Measurements from ENCODE around the gene PIP5K1B. TPM values are rescaled to one million over a fixed set of nuclear protein-coding genes. Genes with fewer than 3 reads are reported as not detected.

The PIP5K1B gene
- total and polyA plus RNA-seq, 2 of the 13 experiments (the other 11 are each of a cell fraction or from before 2014, with no cell fraction given) = 15.8 to 17.5 TPM

DNA sequence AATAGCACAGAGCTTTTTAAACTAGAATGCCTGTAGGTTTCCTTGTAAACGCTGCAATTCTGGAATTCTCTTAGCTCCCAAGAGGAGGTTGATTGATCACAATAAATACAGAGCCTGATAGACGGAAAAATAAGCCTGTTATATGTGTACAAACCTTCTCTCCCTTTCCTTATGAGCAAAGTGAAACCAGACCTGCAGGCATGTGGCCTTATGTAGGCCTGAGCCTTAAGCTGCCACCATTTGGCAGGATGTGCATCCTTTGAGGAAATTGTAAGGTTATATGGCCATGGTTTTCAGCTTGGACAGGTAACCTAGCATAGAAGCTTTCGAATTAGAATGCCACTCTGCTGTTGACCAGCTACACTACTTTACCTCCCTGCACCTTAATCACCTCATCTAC is 259.7 kb downstream of the PIP5K1B start (continued):
- TF ChIP-seq MYC (CRISPR knock-in tag; IDR thresholded peaks at IDR 0.05; ENCODE audit: borderline replicate concordance) = no peak
- TF ChIP-seq, protein P1, sequence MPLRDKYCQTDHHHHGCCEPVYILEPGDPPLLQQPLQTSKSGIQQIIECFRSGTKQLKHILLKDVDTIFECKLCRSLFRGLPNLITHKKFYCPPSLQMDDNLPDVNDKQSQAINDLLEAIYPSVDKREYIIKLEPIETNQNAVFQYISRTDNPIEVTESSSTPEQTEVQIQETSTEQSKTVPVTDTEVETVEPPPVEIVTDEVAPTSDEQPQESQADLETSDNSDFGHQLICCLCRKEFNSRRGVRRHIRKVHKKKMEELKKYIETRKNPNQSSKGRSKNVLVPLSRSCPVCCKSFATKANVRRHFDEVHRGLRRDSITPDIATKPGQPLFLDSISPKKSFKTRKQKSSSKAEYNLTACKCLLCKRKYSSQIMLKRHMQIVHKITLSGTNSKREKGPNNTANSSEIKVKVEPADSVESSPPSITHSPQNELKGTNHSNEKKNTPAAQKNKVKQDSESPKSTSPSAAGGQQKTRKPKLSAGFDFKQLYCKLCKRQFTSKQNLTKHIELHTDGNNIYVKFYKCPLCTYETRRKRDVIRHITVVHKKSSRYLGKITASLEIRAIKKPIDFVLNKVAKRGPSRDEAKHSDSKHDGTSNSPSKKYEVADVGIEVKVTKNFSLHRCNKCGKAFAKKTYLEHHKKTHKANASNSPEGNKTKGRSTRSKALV (CRISPR knock-in tag; IDR thresholded peaks at IDR 0.05) = no peak
- no peak for TF ChIP-seq SP5 (CRISPR knock-in tag; IDR thresholded peaks at IDR 0.05; ENCODE audit: borderline replicate concordance, low read depth)

GRCh38 chr9:68966496-68966944 is 261.5 kb downstream of the PIP5K1B start:
- Histone ChIP-seq H3K4me2 (ENCODE audit: low read depth, low read length) (no peak overlapping the region), H3K9ac (ENCODE audit: insufficient read depth, low read depth, low read length) (no peak overlapping the region), H3K27me3 (ENCODE audit: control insufficient read depth in 1 of 2, insufficient read depth in 2 of 2, low read length in 2 of 2) (no peaks in the 10 kb centered on the region), H2AFZ (ENCODE audit: low read length) (no peak overlapping the region), H3K79me2 (ENCODE audit: insufficient read depth, low read length) (no peaks in the 10 kb centered on the region), H3K27ac (ENCODE audit: extremely low read length, insufficient read depth, low read length) (no peak overlapping the region), H3K36me3 (replicated peaks in 1 of 2; ENCODE audit: control insufficient read depth in 1 of 2, insufficient read depth in 2 of 2, low read length in 2 of 2) (no peaks in the 10 kb centered on the region; a peak in 1 of 5 replicates), H3K9me3 (ENCODE audit: low read length) (no peaks in the 10 kb centered on the region), H4K20me1 (ENCODE audit: insufficient read depth, low read length) (no peaks in the 10 kb centered on the region), H3K4me3 (replicated peaks in 1 of 3; ENCODE audit: insufficient read depth in 1 of 3, low read depth in 2 of 3, low read length in 3 of 3) (no peak overlapping the region), H3K4me1 (ENCODE audit: insufficient read depth, low read length) (peaks cover 64% of the 10 kb centered on the region)
- no TSS peak for BruUV-seq (replicated peaks)
- POLR2A ChIA-PET = no interaction called here
- FAIRE-seq (no peak), ATAC-seq (no peak), DNase-seq (ENCODE audit: low spot score) (no peak)
- intact Hi-C loops (cut with micrococcal nuclease; ENCODE audit: unreplicated experiment) (no loop called here), in situ Hi-C loops (cut with HindIII; ENCODE audit: extremely low pct_ligation_motif_present, low pct_unique_long_range_greater_than_20kb) (loop anchor here (10.0 kb wide), 1 partner anchor 182 kb away; a partner anchor contains a TSS)
- 100% methylated on average over 1 of the region's 1 CpG for WGBS (ENCODE audit: low lambda C conversion rate)
- TF ChIP-seq MAFK (conservative IDR thresholded peaks at IDR 0.05 in 1 of 2, IDR thresholded peaks at IDR 0.05 in 1 of 2; ENCODE audit: low read length in 2 of 2) (peak; percentile 44 to 58; a peak in 2 of 4 replicates), MAFF (IDR thresholded peaks at IDR 0.05; ENCODE audit: low read depth, low read length) (peak; percentile 10; the same call in 1 of the 2 replicates)
- TF ChIP-seq, protein P2, sequence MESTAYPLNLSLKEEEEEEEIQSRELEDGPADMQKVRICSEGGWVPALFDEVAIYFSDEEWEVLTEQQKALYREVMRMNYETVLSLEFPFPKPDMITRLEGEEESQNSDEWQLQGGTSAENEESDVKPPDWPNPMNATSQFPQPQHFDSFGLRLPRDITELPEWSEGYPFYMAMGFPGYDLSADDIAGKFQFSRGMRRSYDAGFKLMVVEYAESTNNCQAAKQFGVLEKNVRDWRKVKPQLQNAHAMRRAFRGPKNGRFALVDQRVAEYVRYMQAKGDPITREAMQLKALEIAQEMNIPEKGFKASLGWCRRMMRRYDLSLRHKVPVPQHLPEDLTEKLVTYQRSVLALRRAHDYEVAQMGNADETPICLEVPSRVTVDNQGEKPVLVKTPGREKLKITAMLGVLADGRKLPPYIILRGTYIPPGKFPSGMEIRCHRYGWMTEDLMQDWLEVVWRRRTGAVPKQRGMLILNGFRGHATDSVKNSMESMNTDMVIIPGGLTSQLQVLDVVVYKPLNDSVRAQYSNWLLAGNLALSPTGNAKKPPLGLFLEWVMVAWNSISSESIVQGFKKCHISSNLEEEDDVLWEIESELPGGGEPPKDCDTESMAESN (CRISPR knock-in tag; conservative IDR thresholded peaks at IDR 0.05) = no peak
- CTCF ChIA-PET (ENCODE audit: low intra/inter-chr PET ratio, low total read pairs) = no interaction called here
